ENCODE results near the gene RIN3.
"Not testable (repeated sequence)": the region's sequence is repeated elsewhere in the genome, so short reads cannot be mapped to it uniquely, and the experiment has no call there.

The RIN3 gene

DNA sequence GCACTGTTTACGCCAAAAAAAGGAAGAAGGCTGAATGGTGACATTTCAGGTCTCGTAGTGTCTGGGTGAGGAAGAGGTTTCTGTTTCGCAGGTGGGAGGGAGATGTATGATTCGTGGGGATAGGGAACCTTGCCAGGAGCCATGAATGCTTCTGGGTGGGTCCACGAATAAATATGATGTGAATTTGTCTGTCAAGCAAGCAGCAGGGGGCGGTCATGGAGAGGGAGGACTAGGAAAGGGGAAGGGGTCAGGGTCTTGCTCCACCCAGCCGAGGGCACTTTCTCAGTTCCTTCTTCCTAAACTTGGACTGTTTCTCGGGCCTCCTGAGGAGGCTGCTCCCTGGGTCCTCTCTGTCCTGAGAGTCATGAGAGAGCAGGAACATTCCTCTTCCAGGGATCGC is 162.4 kb downstream of the RIN3 start:
- DNase-seq = no peak

DNA sequence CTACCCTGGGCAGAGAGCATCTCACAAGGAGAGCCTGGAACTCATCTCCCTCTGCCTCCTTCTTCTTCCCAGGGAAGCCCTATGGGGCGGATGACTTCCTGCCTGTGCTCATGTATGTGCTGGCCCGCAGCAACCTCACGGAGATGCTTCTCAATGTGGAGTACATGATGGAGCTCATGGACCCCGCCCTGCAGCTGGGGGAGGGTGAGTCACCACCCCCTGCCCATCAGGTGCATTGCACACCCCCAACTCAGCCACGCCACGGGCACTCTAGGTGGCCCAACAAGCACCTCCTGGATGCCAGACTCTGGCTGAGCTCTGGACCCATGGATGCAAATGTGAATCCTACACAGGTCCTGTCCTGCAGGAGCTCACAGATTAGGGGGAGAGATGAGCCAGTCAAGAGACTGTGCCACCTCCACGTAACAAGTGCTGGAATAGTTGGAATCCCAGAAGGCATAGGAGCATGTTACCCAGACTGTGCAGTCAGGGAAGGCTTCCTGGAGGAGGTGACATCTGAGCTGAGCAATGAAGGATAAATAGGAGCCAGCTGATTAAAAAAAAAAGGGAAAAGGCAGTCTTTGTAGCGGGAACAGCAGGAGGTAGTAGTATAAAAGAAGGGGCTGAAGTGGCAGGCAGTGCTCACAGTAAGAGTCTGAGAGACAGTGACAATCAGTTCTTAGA is 163.0 kb downstream of the RIN3 start:
- no peak for DNase-seq

DNA sequence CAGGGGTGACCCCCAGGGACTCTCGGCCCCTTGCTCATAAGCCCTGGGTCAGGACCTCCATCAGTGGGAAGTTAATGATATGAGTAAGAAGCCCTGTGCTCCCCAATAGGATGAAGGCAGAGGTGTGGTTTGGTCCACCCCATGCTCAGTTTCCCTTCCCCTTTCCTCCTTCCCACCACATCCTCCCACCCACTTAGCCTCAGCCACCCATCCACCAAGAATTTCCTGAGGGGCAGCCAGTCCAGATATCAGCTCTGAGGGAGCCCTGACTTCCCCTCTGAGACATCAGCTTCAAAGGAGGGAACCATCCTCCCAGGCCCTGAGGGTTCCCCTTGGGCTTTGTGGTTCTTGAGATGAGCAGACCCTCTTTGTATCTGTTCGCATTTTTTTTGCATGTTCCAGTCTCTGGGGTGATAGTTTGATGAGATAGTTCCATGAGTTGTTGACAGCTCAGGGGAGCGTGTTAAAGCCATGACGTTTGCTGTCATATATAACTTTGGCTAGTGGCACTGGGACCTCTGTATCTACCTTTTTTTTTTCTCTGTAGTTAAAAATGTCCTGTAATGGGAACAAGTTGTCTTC is 163.6 kb downstream of the RIN3 start:
- no peak for DNase-seq

DNA sequence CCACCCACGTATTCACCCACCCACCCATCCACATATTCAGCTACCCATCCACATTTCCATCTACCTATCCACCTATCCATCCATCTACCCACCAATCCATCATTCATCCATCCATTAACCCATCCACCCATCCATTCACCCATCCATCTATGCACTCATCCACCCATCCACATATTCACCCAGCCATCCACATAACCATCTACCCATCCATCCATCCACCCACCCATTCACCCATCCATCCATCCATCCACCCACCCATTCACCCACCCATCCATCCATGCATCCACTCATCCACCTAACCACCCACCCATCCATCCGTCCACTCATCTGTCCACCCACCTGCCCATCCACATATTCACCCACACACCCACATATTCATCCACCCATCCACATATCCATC is 164.4 kb downstream of the RIN3 start:
- DNase-seq = no peak

DNA sequence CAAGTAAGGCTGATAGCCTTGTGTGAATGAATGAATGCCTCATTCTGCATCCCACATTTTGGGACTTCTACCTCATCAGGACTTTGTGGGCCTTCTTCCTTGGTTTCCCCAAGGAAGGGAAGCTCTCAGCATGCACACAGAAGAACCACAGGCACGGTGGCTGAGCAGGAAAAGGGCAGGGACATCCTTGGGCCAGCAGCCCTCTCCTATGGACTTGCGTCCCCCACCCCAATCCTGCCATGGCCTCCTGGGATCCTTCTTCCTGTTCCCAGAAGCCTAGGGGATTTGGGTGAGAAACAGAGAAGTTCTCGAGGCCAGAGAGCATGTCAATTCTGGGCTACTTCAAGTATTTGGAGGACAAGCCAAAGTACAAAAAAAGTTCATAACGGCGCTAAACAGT is 165.2 kb downstream of the RIN3 start:
- no peak for DNase-seq

DNA sequence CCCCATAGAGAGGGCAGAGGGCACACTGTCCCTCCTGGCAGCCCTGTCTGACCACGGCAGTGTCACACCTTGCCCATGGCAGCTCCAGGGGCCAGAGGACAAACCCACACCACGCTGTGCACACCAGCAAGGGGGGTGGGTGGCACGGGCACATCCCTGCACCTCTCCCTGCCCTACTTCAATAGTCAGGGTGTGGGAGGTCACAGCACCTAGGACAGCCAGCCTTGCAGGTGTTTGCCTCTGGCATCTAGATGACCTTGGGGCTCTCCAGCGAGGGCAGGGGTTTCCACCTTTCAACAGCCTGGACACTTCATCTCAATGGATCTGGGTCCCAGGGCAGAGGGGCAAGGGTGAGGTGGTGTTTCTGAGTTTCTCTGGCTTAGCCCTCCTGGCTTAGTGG is 165.7 kb downstream of the RIN3 start:
- no peak for DNase-seq

DNA sequence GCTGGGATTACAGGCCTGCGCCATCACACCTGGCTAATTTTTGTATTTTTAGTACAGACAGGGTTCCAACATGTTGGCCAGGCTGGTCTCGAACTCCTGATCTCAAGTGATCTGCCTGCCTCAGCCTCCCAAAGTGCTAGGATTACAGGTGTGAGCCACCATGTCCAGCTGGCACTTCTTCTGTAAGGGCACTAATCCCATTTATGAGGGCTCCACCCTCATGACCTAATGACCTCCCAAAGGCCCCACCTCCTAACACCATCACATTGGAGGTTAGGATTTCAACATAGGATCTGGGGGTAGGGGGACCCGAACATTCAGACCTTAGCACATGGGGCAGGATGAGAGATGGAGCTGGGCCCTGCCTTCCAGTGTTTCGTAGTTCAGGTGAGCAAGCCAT is 166.7 kb downstream of the RIN3 start:
- DNase-seq = not testable (repeated sequence)

DNA sequence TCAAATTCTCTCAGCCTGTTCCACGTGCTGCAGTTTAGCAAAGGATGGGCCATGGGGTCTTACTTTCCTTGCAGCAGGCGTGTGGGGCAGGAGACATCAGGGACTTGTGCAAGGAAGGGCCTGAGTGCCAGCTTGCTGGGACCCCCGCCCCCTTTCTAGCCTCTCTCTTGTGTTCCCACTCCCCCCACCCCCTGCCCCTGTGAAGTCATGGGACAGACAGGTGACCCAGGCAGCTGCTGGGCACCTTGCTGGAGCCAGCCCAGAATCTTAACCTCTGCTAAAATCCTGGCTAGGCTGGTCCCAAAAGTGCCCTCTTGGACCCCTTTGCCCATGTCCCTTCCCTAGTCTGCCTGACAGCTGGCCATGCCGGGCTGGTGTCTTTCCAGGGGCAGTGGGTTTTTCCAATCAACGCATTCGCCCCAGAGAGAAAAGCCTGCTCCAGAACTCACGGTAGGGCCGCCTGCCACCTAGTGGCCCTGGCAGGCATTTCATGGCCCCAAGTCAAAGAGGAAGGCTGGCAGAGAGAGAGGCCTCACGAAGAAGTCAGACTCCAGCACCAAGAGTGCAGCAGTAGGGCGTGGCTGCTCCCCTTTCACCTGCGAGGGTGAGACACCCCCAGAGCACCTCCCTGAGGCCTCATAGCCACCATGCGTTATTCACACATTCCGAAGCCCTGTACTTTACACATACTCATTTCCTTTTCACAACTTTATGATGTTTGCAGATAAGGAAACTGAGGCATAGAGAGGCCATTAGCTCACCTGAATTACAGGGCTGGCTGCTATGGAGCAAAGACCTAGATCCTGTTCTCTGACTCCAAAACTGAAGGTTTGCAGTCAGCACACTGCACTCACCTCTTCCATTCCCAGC is 167.4 kb downstream of the RIN3 start:
- peak; percentile 65 for DNase-seq

DNA sequence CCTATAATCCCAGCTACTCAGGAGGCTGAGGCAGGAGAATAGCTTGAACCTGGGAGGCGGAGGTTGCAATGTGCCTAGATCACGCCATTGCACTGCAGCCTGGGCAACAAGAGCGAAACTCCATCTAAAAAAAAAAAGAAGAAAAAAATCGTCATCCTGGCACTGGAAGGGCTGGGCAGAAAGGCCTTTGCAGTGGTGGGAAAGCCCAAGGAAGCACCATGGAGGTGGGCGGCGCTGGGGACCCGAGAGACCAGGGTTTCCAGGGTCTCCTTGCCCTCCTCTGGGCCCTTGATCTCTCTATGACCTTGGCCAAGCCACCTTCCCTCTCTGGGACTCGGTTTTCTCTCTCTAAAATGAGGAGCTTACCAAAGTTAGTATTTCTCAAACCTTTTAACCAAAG is 169.5 kb downstream of the RIN3 start:
- DNase-seq = no peak

DNA sequence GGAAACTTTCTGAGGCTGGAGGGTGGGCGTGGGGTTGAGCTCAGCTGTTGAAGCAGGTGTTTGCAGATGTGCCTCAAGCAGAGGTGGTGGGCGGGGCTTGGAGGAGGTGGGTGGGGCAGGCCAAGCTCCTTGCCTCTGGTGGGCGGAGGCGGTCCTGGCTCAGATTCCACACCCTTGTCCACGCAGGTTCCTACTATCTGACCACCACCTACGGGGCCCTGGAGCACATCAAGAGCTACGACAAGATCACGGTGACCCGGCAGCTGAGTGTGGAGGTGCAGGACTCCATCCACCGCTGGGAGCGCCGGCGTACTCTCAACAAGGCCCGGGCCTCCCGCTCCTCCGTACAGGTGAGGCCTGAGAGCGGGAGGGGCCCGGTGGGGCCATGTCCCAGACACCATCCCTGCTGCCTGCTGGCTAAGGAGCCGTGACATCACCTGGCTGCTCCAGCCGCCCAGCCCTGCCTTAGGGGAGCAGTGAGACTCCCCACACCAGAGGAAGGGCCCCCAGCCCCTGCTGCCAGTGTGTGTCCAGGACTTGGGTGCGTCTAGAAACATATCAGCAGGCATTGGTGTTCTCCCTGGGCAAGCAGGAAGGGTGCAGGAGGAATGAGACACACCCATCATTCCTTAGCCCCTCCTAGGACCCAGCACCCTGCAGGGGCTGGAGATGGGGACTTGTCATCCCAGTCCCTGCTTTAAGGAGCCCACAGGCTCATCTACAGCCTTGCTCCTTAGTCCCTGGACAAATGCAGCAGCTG is 171.4 kb downstream of the RIN3 start:
- no peak for DNase-seq

DNA sequence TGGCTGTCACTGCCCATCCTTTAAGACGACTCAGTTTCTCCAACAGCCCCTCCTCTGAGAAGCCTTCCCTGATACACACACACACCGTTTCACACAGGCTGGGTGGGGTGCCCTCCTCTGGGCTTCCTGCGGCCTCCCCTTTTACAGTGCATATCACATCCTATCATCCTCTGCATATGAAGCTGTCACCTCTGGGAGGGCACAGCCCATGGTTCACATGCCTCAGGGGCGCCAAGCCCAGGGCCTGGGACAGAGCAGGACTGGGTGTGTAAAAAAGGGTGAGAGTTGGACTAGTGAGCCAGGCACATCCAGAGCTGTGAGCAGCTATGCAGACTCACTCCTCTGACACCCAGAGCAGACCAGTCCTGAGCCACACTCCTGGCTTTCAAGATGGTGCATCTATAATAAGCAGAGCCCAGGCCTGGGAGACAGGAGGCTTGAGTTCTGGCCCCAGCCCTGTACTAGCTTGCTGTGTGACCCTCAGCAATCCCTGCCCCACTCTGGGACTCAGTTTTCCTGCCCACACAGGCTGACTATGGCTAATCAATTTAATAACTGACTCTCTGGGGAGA is 172.3 kb downstream of the RIN3 start:
- DNase-seq = no peak

DNA sequence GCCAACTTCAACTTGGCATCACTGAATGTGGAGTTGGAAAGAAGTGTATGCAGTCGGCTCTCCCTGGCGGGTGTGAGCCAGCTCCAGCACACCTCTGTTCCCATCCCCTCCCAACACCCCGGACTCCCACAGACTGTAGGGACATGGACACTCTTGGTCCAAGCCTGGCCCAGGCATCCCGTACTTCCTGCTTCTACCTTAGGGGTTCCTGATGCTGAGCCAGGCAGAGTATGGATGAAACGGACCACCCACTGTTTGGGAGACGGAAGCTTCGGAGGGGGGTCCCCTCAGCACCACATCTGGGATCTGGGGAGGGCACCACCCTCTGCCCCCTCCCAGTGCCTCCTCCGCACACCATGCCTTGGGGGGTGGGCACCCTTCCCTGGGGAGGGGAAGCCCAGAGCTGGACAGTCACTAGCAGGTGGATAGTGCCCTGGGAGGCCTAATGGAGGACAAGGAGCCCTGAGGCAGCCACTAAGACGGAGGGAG is 172.9 kb downstream of the RIN3 start:
- no peak for DNase-seq

DNA sequence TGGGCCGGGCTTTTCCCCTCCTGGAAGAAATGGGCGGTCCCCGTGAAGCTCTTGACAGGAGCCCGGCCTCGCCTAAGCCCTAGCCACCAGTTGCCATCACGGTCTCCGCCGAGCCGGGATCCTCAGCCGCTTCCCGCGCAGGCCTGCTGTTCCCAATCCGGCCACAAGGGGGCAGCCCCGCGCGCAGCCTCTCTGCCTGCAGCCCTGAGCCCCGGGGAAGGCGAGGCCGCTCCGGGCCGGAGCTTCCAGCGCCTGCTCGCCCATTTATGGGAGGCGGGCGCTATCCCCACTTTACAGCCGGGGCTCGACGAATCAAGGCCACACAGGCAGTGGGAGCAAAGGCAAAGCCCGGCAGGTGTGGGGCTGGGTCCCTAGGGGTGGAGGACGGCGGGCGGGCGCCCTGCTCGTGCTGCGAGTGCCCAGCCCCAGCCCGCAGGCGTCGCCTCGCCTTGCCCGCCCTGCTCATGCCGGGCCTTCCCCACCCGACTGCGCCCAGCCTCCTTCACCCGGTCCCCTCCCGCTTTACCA is 173.4 kb downstream of the RIN3 start:
- peak; percentile 35 for DNase-seq

DNA sequence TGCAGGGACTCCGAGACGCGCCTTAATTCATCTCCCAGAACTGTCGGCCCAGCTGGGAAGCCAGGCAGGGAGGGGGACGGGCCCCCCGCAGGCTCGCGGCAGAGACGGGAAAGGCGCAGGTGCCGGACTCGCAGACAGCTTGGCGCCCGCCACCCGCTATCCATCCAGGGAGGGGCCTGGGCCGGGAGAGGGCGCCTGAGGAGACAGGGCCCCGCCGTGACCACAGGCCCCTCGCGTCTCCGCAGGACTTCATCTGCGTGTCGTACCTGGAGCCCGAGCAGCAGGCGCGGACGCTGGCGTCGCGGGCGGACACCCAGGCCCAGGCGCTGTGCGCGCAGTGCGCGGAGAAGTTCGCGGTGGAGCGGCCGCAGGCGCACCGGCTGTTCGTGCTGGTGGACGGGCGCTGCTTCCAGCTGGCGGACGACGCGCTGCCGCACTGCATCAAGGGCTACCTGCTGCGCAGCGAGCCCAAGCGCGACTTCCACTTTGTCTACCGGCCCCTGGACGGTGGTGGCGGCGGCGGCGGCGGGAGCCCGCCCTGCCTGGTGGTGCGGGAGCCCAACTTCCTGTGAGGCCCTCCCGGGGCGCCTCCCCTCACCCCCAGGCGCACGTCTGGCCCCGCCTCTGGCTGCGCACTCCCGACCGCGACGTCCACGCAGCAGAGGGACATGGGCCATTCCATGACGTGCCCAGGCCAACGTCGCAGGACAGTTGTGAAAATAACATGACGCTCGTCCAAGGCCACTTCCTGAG is 174.3 kb downstream of the RIN3 start:
- DNase-seq = no peak

DNA sequence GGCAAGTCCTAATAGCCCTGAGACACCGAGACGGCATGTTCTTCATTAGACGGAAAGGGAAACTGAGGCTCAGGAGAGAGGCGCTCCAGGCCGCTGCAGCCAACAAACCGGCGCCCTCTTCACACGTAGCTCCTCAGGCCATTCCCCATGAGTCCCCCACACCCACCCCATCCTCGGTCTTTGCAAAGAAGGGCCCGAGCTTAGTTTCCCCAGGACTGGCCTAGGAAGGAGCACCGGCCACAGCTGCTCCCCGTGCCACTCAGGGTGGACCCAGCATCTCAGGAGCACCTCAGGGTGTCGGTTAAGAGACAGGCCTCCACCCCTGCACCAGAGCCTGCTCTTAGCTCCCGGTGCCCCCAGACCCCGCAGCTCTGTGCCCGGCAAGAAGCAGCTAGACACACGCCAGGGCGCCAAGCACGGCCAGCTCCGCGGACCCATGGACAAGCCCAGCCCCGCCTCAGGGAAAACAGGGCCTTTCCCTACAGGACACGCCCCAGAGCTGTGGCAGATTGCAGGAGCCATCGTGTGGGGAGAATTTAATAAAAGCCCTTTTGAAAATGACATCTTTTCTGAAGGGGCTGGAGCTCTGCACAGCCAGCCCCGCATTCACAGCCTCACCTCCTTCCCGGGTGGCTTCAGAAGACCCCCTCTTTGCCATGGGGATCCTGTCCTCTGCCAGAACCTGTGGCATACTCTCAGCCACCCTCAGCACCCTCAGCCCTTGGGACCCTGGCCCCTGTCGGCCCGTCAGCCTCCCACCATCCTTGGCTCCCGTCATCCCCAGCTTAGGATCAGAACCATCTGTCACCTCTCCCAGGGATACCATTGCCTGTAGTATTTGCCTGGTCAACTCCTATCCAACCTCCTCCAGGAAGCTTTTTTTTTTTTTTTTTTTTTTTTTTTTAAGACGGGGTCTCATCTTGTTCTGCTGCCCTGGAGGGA is 175.1 kb downstream of the RIN3 start:
- DNase-seq = no peak

DNA sequence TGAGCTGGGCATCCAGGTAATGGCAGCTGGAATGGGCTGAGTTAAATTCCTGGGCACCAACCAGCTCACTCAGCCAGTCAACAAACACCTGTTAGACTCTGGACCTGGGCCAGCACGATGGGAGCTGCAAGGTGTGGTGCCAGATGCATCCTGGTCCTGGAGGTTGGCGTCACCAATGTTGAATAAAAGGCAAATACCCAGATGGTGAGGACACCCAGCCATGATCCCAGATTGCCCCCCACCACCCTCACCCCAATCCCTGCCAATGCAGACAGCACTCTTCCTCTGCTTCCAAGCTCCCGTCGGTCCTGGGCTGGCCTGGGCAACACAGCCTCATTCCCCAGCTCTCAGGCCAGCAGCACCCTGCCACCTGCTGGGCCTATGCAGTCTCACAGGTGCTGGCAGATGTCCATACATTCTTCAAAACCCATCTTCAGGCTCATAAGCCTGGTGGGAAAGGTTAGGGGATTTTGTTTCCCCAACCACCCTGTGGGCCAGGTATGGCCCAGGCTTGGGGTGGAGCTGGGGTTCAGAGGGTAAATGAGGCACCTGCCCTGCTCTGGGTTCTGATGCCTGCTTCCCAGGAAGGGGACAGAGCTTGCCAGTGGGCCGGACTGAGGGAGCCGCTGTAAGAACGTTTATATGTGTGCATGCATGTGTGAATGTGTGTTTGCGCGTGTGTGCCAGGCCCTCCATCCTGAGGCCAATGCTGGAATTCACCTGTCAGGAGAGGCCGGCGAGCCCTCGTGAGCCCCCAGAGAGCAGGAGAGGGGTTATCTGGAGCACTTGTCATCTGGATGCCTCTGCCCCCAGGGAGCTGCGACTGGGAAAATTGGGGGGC is 176.8 kb downstream of the RIN3 start:
- DNase-seq = no peak

DNA sequence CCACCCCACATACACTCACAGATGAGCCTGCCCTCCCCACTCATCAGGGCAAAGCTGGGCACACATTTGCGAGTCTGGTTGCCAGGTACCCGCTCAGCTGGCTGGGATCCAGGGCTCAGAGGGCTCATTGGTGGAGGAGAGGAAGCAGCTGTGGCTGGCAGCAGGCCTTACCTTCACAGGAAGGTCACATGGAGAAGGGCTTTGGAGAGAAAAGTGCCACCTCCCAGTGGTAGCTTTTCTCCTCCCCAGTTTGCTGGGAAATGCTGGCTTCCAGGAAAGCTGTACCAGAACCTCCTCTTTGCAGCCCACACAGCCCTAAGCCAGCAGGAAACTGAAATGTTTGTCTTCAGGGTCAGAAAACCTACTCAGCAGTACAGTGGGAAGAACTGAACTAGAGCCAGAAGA is 179.2 kb downstream of the RIN3 start:
- no peak for DNase-seq

DNA sequence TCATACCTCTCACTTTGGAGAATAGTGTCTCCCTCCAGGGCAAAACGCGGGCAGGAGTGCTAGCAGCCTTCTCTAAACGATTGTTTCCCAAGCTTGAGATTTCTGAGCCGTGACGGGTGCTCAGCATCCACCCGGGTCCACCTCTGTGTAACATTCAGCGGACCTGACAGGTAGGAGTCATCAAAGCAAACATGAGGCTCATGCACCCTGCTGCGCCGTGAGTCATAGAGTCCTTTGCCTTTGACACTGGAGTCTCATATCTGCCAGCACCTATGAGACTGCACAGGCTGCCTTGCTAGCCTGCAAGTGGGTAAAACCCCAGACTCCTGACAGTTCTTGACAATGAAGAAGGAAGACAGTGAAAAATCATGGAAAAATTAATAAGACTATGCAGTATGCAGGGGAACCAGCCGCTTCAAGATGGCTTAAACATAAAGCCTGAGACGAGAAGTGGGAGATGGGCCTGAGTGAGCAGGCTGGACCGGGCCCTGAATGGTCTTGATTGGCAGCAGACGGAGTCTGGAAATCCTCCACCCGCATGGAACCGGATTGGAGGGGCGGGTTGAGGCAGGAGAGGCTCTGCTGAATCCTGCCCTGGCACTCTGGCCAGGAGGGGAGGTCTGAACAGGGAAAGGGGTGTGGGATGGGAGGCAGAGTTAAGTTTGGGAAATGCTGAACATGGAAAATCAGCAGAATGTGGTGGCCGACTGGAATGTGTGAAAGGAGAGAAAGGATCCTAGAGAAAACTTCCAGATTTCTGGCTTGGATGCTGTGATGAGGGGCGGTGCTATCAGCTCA is 180.6 kb downstream of the RIN3 start:
- DNase-seq = no peak

DNA sequence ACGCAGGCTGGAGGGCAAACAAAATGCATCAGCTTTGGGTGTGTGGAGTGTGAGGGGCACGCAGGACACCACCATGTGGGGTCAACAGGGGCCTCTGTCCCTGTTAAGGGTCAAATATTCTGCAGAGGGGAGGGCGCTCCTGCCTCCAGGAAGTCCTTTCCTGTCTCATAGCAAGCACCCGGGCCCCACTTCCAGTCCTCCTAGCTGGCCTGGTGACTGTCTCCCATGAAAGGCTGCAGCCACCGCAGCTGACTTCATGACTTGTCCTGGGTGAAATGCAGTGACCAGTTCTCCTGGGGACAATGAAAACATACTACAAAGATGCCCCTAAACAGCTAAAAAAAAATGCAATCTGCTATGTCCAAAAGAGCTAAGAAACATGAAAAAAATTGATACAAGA is 181.2 kb downstream of the RIN3 start:
- DNase-seq = no peak

Measured in effector CD8-positive, alpha-beta T cell (primary cell).